GM12878 (cell line): Measurements from ENCODE around the gene DEXI. TPM values are rescaled to one million over a fixed set of nuclear protein-coding genes. Genes with fewer than 3 reads are reported as not detected.
A peak's percentile ranks its signal among the peaks of the same experiment; 100 is the strongest.

ENCODE experiments used
- ATAC-seq: fragments of 200-7000 bp; cut with Tn5 transposase; 3 replicates; pipeline ENCODE4 v1.9.1; 2020; ENCODE audit warnings: mild to moderate bottlenecking, moderate library complexity
- BruUV-seq: library from RNA; stranded (reverse); fragments of 400-500 nt; replicated peaks from 2 replicates; lab custom pipeline; 2021; lab: Mats Ljungman, UMichigan
- CTCF ChIA-PET: fragments of 300-600 bp; sonication (Branson Sonifier 250); formaldehyde crosslinking; extraction: SDS; loops from one replicate; lab custom pipeline; 2021; ENCODE audit warnings: inconsistent platforms; lab: Yijun Ruan, JAX
- POLR2A ChIA-PET: fragments of 350-600 bp; formaldehyde crosslinking; extraction: SDS; loops from one replicate; lab custom pipeline; 2021; ENCODE audit warnings: inconsistent platforms; lab: Charles Lee
- RAD21 ChIA-PET: fragments of 300-600 bp; sonication (Branson Sonifier 250); formaldehyde crosslinking; loops from one replicate; lab custom pipeline; 2023; ENCODE audit warnings: antibody characterized with exemption; ENCODE audit not compliant: unreplicated experiment; lab: Charles Lee
- SMC1A ChIA-PET: fragments of 300-600 bp; sonication (Branson Sonifier 250); formaldehyde crosslinking; loops from one replicate; lab custom pipeline; 2023; ENCODE audit not compliant: unreplicated experiment, uncharacterized antibody; lab: Charles Lee
- DNase-seq: peaks from one replicate; pipeline ENCODE4 v3.0.0-alpha.2; 2011; ENCODE audit warnings: low read depth, low spot score
- FAIRE-seq: peaks from 3 replicates; lab custom pipeline; 2011; peaks lifted over from hg19 to GRCh38; lab: Jason Lieb, UNC
- H2AFZ ChIP-seq: 2 replicates; pipeline ENCODE4 v1.6.0; 2011; ENCODE audit warnings: low read depth, low read length, control low read depth; ENCODE audit not compliant: control insufficient read depth
- H3K27ac ChIP-seq: 2 replicates; pipeline ENCODE4 v1.5.1; 2011; ENCODE audit warnings: control low read depth; ENCODE audit not compliant: control insufficient read depth, insufficient read depth
- H3K27me3 ChIP-seq, 2 experiments: replicated peaks in 1 of 2; 2 replicates each; pipeline versions ENCODE4 v1.6.0 to v1.6.1; 2011; ENCODE audit warnings: low read length in 1 of 2; ENCODE audit not compliant: control insufficient read depth in 2 of 2, insufficient read depth in 2 of 2
- H3K36me3 ChIP-seq, 2 experiments: 2 replicates each; pipeline ENCODE4 v1.5.1; 2011; ENCODE audit warnings: low read length in 1 of 2; ENCODE audit not compliant: control insufficient read depth in 2 of 2, insufficient read depth in 2 of 2
- H3K4me1 ChIP-seq: 2 replicates; pipeline ENCODE4 v1.6.1; 2011; ENCODE audit warnings: mild to moderate bottlenecking, low read length, moderate library complexity, mixed read lengths; ENCODE audit not compliant: control insufficient read depth, insufficient read depth
- H3K4me2 ChIP-seq: 2 replicates; pipeline ENCODE4 v1.6.0; 2011; ENCODE audit warnings: control low read depth; ENCODE audit not compliant: control insufficient read depth, insufficient read depth
- H3K4me3 ChIP-seq: fragments of 200-600 bp; sonication (generic); 2 replicates; pipeline ENCODE4 v1.5.1; 2016
- H3K79me2 ChIP-seq: 2 replicates; pipeline ENCODE4 v1.6.0; 2011; ENCODE audit warnings: low read length; ENCODE audit not compliant: control insufficient read depth, insufficient read depth
- H3K9ac ChIP-seq: 2 replicates; pipeline ENCODE4 v1.8.0; 2011; ENCODE audit warnings: low read length, control low read depth, mixed read lengths; ENCODE audit not compliant: control insufficient read depth, insufficient read depth
- H3K9me3 ChIP-seq: replicated peaks from 3 replicates; pipeline ENCODE4 v1.5.1; 2011; ENCODE audit warnings: mild to moderate bottlenecking, low read length; ENCODE audit not compliant: control insufficient read depth, insufficient read depth
- H4K20me1 ChIP-seq: 2 replicates; pipeline ENCODE4 v1.6.0; 2011; ENCODE audit not compliant: control insufficient read depth, insufficient read depth
- EED ChIP-seq: sonication (generic); IDR thresholded peaks from 2 replicates; pipeline ENCODE4 v1.6.1; 2016; ENCODE audit warnings: antibody characterized with exemption, low read depth
- PAX8 ChIP-seq: fragments of 450-650 bp; IDR thresholded peaks from 2 replicates; pipeline ENCODE4 v1.6.1; 2017; ENCODE audit warnings: mild to moderate bottlenecking, moderate library complexity
- PML ChIP-seq: IDR thresholded peaks from 2 replicates; pipeline ENCODE4 v1.6.1; 2012; ENCODE audit warnings: low read length, inconsistent platforms
- RELA ChIP-seq: fragments of 450-650 bp; IDR thresholded peaks from 2 replicates; pipeline ENCODE4 v1.8.0; 2014; ENCODE audit warnings: borderline replicate concordance; ENCODE audit not compliant: partially characterized antibody
- SMAD5 ChIP-seq: IDR thresholded peaks from 2 replicates; pipeline ENCODE4 v1.6.1; 2016; ENCODE audit warnings: antibody characterized with exemption, low read depth
- WGBS: methylation state at CpG from one replicate; pipeline ENCODE4 v1.1.6; 2016; ENCODE audit warnings: low lambda C conversion rate; ENCODE audit not compliant: insufficient replicate concordance, insufficient coverage; ENCODE audit errors: missing lambda C conversion rate; 5-methylcytosine and 5-hydroxymethylcytosine counted together
- in situ Hi-C: fragments of 300-500 bp; cut with MboI; formaldehyde crosslinking; loops from 9 replicates; pipeline ENCODE4 v1.14.3; 2018; ENCODE audit warnings: mixed read lengths
- intact Hi-C: fragments of 100-400 bp; cut with micrococcal nuclease; formaldehyde crosslinking; loops from one replicate; pipeline ENCODE4 v1.14.2; 2022; ENCODE audit not compliant: unreplicated experiment
- polyA plus RNA-seq, 11 experiments: library from polyadenylated mRNA; depleted of rRNA in 4 of 11; unstranded in 6 of 11; stranded (reverse) in 5 of 11; fragments of >200 nt; fragmentation: Nextera tagmentation in 4 of 11; fragmentation: Illumina TruSeq in 1 of 11; extraction: Ambion mirVana in 4 of 11; extraction: Trizol in 1 of 11; gene quantifications; 1 replicate in 1 of 11; 2 replicates in 10 of 11; pipeline versions ENCODE4 v1.2.1 to v1.2.3, GENCODE V29; 2011 to 2016; ENCODE audit warnings: inconsistent platforms in 2 of 11, missing spikeins in 2 of 11, low read depth in 1 of 11
- total RNA-seq, 4 experiments: library from RNA; depleted of rRNA in 3 of 4; stranded (reverse); fragments of >200 nt in 3 of 4; fragmentation: Illumina TruSeq in 1 of 4; extraction: Trizol in 1 of 4; gene quantifications; 2 replicates each; pipeline versions ENCODE4 v1.2.1 to v1.2.3, GENCODE V29; 2013 to 2021
- TF ChIP-seq, protein P1 (sequence below): IDR thresholded peaks from 2 replicates; pipeline ENCODE4 v1.6.1; 2011; ENCODE audit warnings: borderline replicate concordance, low read depth, mild to moderate bottlenecking, moderate library complexity, low read length; ENCODE audit not compliant: insufficient read depth, poor library complexity, severe bottlenecking

DEXI gene
- total and polyA plus RNA-seq, 10 of the 15 experiments (the other 5 are each of a cell fraction or from before 2014, with no cell fraction given), result 1.4 to 26.3 (median 18.4) TPM

GRCh38 chr16:10926867-10927266 is 15.4 kb downstream of the DEXI start:
- RAD21 ChIA-PET, result interaction anchor here (1.1 to 1.5 kb wide), 4 partner anchors 9 to 58 kb away, joined by 3 to 5 read pairs (median 3); partner anchors contain the start of gene DEXI
- TF ChIP-seq EED (no peak), RELA (no peak), PML (0 out of 2 replicates have a peak, but pooled peaks have one; percentile 36), PAX8 (no peak), SMAD5 (peak; percentile 49; the same call in 1 of the 2 replicates)
- TF ChIP-seq, protein P1, sequence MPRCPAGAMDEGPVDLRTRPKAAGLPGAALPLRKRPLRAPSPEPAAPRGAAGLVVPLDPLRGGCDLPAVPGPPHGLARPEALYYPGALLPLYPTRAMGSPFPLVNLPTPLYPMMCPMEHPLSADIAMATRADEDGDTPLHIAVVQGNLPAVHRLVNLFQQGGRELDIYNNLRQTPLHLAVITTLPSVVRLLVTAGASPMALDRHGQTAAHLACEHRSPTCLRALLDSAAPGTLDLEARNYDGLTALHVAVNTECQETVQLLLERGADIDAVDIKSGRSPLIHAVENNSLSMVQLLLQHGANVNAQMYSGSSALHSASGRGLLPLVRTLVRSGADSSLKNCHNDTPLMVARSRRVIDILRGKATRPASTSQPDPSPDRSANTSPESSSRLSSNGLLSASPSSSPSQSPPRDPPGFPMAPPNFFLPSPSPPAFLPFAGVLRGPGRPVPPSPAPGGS, result peak; percentile 44
- Histone ChIP-seq H4K20me1 (no peaks in the 10 kb centered on the region), H3K27ac (no peak overlapping the region), H3K27me3 (no peaks in the 10 kb centered on the region), H3K4me2 (no peak overlapping the region), H3K9ac (no peak overlapping the region), H3K79me2 (no peaks in the 10 kb centered on the region), H3K9me3 (no peaks in the 10 kb centered on the region), H3K4me3 (no peak overlapping the region), H3K4me1 (no peaks in the 10 kb centered on the region), H3K36me3 (peaks cover 25 to 28% of the 10 kb centered on the region in 2 experiments), H2AFZ (no peak overlapping the region)
- intact Hi-C loops, result no loop called here
- DNase-seq (no peak), ATAC-seq (no peak), FAIRE-seq (no peak)
- in situ Hi-C loops, result no loop called here
- POLR2A ChIA-PET, result interaction anchor here (0.8 to 1.5 kb wide), 3 partner anchors 10 to 94 kb away, joined by 3 to 7 read pairs (median 5); no protein-coding TSS in a partner anchor
- WGBS, result 72% methylated on average over 5 of the region's 5 CpGs
- TSS peak; percentile 6 for BruUV-seq
- SMC1A ChIA-PET, result interaction anchor here (0.5 to 3.3 kb wide), 8 partner anchors 10 to 417 kb away, joined by 3 to 15 read pairs (median 4); partner anchors contain the start of gene CIITA
- CTCF ChIA-PET, result interaction anchor here (0.5 to 1.9 kb wide), 9 partner anchors 8 to 1068 kb away, joined by 3 to 8 read pairs (median 3); no protein-coding TSS in a partner anchor
